ENCODE measurements around the gene AKAP1. TPM values are rescaled to one million over a fixed set of nuclear protein-coding genes. Genes with fewer than 3 reads are reported as not detected.

The AKAP1 gene
- polyA plus RNA-seq, 4 donors: 32.5 to 39.4 (median 33.7) TPM

GRCh38 chr17:57124053-57124452 is 39.0 kb downstream of the AKAP1 start:
- no peak for DNase-seq (ENCODE audit: low read depth in 4 of 4, low spot score in 2 of 4)

- no peak for DNase-seq (ENCODE audit: low read depth in 4 of 4, low spot score in 2 of 4)
These were observed 40.4 kb downstream of the AKAP1 start for GRCh38 chr17:57125406-57125805.

GRCh38 chr17:57125866-57126265 is 40.8 kb downstream of the AKAP1 start:
- DNase-seq (ENCODE audit: low read depth in 4 of 4, low spot score in 2 of 4): no peak

GRCh38 chr17:57130708-57131461 is 45.8 kb downstream of the AKAP1 start:
- DNase-seq (ENCODE audit: low read depth in 4 of 4, low spot score in 2 of 4): peak; percentile 42 to 74 (median 50)

GRCh38 chr17:57132663-57133062 is 47.6 kb downstream of the AKAP1 start:
- no peak for DNase-seq (ENCODE audit: low read depth in 4 of 4, low spot score in 2 of 4)

- no peak for DNase-seq (ENCODE audit: low read depth in 4 of 4, low spot score in 2 of 4)
These were observed 48.4 kb downstream of the AKAP1 start for GRCh38 chr17:57133486-57133885.

- no peak for DNase-seq (ENCODE audit: low read depth in 4 of 4, low spot score in 2 of 4)
These were observed 50.2 kb downstream of the AKAP1 start for GRCh38 chr17:57135026-57135788.

GRCh38 chr17:57135789-57136291 is 50.8 kb downstream of the AKAP1 start:
- no peak for DNase-seq (ENCODE audit: low read depth in 4 of 4, low spot score in 2 of 4)

GRCh38 chr17:57136355-57136754 is 51.3 kb downstream of the AKAP1 start:
- DNase-seq (ENCODE audit: low read depth in 4 of 4, low spot score in 2 of 4): no peak

GRCh38 chr17:57138030-57138911 is 53.2 kb downstream of the AKAP1 start:
- DNase-seq (ENCODE audit: low read depth in 4 of 4, low spot score in 2 of 4): no peak

- no peak for DNase-seq (ENCODE audit: low read depth in 4 of 4, low spot score in 2 of 4)
These were observed 54.0 kb downstream of the AKAP1 start for GRCh38 chr17:57138956-57139576.

GRCh38 chr17:57140316-57140715 is 55.3 kb downstream of the AKAP1 start:
- DNase-seq (ENCODE audit: low read depth in 4 of 4, low spot score in 2 of 4): no peak

- DNase-seq (ENCODE audit: low read depth in 4 of 4, low spot score in 2 of 4): no peak
These were observed 57.9 kb downstream of the AKAP1 start for GRCh38 chr17:57142925-57143324.

- DNase-seq (ENCODE audit: low read depth in 4 of 4, low spot score in 2 of 4): no peak
These were observed 58.3 kb downstream of the AKAP1 start for GRCh38 chr17:57143361-57143760.

GRCh38 chr17:57143919-57144318 is 58.9 kb downstream of the AKAP1 start:
- no peak for DNase-seq (ENCODE audit: low read depth in 4 of 4, low spot score in 2 of 4)

GRCh38 chr17:57144567-57144966 is 59.5 kb downstream of the AKAP1 start:
- DNase-seq (ENCODE audit: low read depth in 4 of 4, low spot score in 2 of 4): no peak

GRCh38 chr17:57145347-57145746 is 60.3 kb downstream of the AKAP1 start:
- DNase-seq (ENCODE audit: low read depth in 4 of 4, low spot score in 2 of 4): no peak

- DNase-seq (ENCODE audit: low read depth in 4 of 4, low spot score in 2 of 4): no peak
These were observed 61.2 kb downstream of the AKAP1 start for GRCh38 chr17:57146273-57146672.

- no peak for DNase-seq (ENCODE audit: low read depth in 4 of 4, low spot score in 2 of 4)
These were observed 66.8 kb downstream of the AKAP1 start for GRCh38 chr17:57151798-57152197.

GRCh38 chr17:57152967-57153528 is 68.0 kb downstream of the AKAP1 start:
- DNase-seq (ENCODE audit: low read depth in 4 of 4, low spot score in 2 of 4): no peak

Measured in left renal cortex interstitium (tissue), 4 donors.